HepG2 (cell line): ENCODE results near the gene NPC1. TPM values are rescaled to one million over a fixed set of nuclear protein-coding genes. Genes with fewer than 3 reads are reported as not detected.

Experiments
- CEBPG ChIP-seq: IDR thresholded peaks from 2 replicates; pipeline ENCODE4 v1.6.1; 2016
- CENPX ChIP-seq: sonication (generic); formaldehyde crosslinking; IDR thresholded peaks from 2 replicates; pipeline ENCODE4 v1.9.0; 2021; ENCODE audit warnings: mild to moderate bottlenecking, missing genetic modification reagents, moderate library complexity
- CHD2 ChIP-seq: IDR thresholded peaks from 2 replicates; pipeline ENCODE4 v1.6.1; 2011; ENCODE audit warnings: low read depth, low read length, improper control_type of control experiment
- ISL2 ChIP-seq: sonication (generic); formaldehyde crosslinking; IDR thresholded peaks from 2 replicates; pipeline ENCODE4 v1.5.0; 2020; ENCODE audit warnings: missing genetic modification reagents
- JARID2 ChIP-seq: sonication (generic); formaldehyde crosslinking; IDR thresholded peaks from 2 replicates; pipeline ENCODE4 v1.8.1; 2023; ENCODE audit warnings: missing genetic modification reagents, inconsistent platforms; ENCODE audit not compliant: insufficient replicate concordance
- KDM1A ChIP-seq: IDR thresholded peaks from 2 replicates; pipeline ENCODE4 v1.6.1; 2016; ENCODE audit warnings: missing compliant biosample characterization
- KLF12 ChIP-seq: sonication (generic); formaldehyde crosslinking; IDR thresholded peaks from 2 replicates; pipeline ENCODE4 v1.4.0; 2020; ENCODE audit warnings: missing genetic modification reagents, borderline replicate concordance
- MAFK ChIP-seq, 2 experiments: IDR thresholded peaks in 1 of 2; conservative IDR thresholded peaks in 1 of 2; 2 replicates each; pipeline ENCODE4 v1.6.1; 2011; ENCODE audit warnings: improper control_type of control experiment in 2 of 2, low read length in 2 of 2
- RCOR2 ChIP-seq: IDR thresholded peaks from 2 replicates; pipeline ENCODE4 v1.6.1; 2016; ENCODE audit warnings: missing biosample characterization, missing genetic modification reagents
- REPIN1 ChIP-seq: sonication (generic); formaldehyde crosslinking; IDR thresholded peaks from 2 replicates; pipeline ENCODE4 v1.8.0; 2022; ENCODE audit warnings: missing genetic modification reagents, low read depth, mild to moderate bottlenecking, borderline replicate concordance
- TMF1 ChIP-seq: sonication (generic); formaldehyde crosslinking; IDR thresholded peaks from 2 replicates; pipeline ENCODE4 v1.8.1; 2022; ENCODE audit warnings: low read depth, missing genetic modification reagents
- ZBTB21 ChIP-seq: sonication (generic); formaldehyde crosslinking; IDR thresholded peaks from 2 replicates; pipeline ENCODE4 v1.4.0; 2020; ENCODE audit warnings: missing genetic modification reagents
- ZNF3 ChIP-seq: IDR thresholded peaks from 2 replicates; pipeline ENCODE4 v1.7.0; 2017; ENCODE audit warnings: inconsistent platforms
- ZNF354B ChIP-seq: sonication (generic); formaldehyde crosslinking; IDR thresholded peaks from 2 replicates; pipeline ENCODE4 v1.8.0; 2022; ENCODE audit warnings: mild to moderate bottlenecking, missing genetic modification reagents
- ZNF530 ChIP-seq: sonication (generic); formaldehyde crosslinking; IDR thresholded peaks from 2 replicates; pipeline ENCODE4 v1.5.0; 2020; ENCODE audit warnings: low read depth, mild to moderate bottlenecking, missing genetic modification reagents
- ZNF781 ChIP-seq: sonication (generic); formaldehyde crosslinking; IDR thresholded peaks from 2 replicates; pipeline ENCODE4 v1.5.1; 2020; ENCODE audit warnings: borderline replicate concordance, mild to moderate bottlenecking, missing genetic modification reagents; ENCODE audit errors: not compliant biosample characterization
- ZSCAN25 ChIP-seq: sonication (generic); formaldehyde crosslinking; IDR thresholded peaks from 2 replicates; pipeline ENCODE4 v1.8.0; 2022; ENCODE audit warnings: mild to moderate bottlenecking, missing genetic modification reagents
- polyA plus RNA-seq, 8 experiments: library from polyadenylated mRNA; depleted of rRNA in 3 of 8; stranded (reverse) in 7 of 8; unstranded in 1 of 8; fragments of >200 nt; fragmentation: Illumina TruSeq in 4 of 8; extraction: Trizol in 4 of 8; gene quantifications; 2 replicates each; pipeline versions ENCODE4 v1.2.1 to v1.2.3, GENCODE V29; 2011 to 2016; ENCODE audit warnings: low read depth in 4 of 8, missing spikeins in 1 of 8, mixed read lengths in 1 of 8; ENCODE audit not compliant: insufficient read depth in 1 of 8
- total RNA-seq, 5 experiments: library from RNA; depleted of rRNA; stranded (reverse); fragments of >200 nt; fragmentation: Illumina TruSeq; extraction: Trizol; gene quantifications; 2 replicates each; pipeline ENCODE4 v1.2.3, GENCODE V29; 2016; ENCODE audit warnings: low read depth in 1 of 5
- TF ChIP-seq, protein P1 (sequence below): sonication (generic); formaldehyde crosslinking; IDR thresholded peaks from 2 replicates; pipeline ENCODE4 v1.4.0; 2020; ENCODE audit warnings: mild to moderate bottlenecking, missing genetic modification reagents
- TF ChIP-seq, protein P2 (sequence below): IDR thresholded peaks from 2 replicates; pipeline ENCODE4 v1.6.1; 2016; ENCODE audit warnings: low read depth, borderline replicate concordance
- TF ChIP-seq, protein P3 (sequence below): sonication (generic); formaldehyde crosslinking; IDR thresholded peaks from 2 replicates; pipeline ENCODE4 v1.5.0; 2020; ENCODE audit warnings: missing genetic modification reagents
- TF ChIP-seq, protein P4 (sequence below): sonication (generic); IDR thresholded peaks from 2 replicates; pipeline ENCODE4 v1.6.1; 2016; ENCODE audit warnings: low read depth, borderline replicate concordance
- TF ChIP-seq, protein P5 (sequence below): sonication (generic); formaldehyde crosslinking; IDR thresholded peaks from 2 replicates; pipeline ENCODE4 v1.5.1; 2020; ENCODE audit warnings: missing genetic modification reagents, mild to moderate bottlenecking, borderline replicate concordance
- TF ChIP-seq, protein P6 (sequence below): sonication (generic); formaldehyde crosslinking; conservative IDR thresholded peaks from 2 replicates; pipeline ENCODE4 v1.4.0; 2020; ENCODE audit warnings: mild to moderate bottlenecking, missing genetic modification reagents, moderate library complexity
- TF ChIP-seq, protein P7 (sequence below): sonication (generic); formaldehyde crosslinking; conservative IDR thresholded peaks from 2 replicates; pipeline ENCODE4 v1.4.0; 2020; ENCODE audit warnings: missing genetic modification reagents

Gene NPC1
- total and polyA plus RNA-seq, 2 of the 13 experiments (the other 11 are each of a cell fraction or from before 2014, with no cell fraction given), result 46.5 to 114 TPM

DNA sequence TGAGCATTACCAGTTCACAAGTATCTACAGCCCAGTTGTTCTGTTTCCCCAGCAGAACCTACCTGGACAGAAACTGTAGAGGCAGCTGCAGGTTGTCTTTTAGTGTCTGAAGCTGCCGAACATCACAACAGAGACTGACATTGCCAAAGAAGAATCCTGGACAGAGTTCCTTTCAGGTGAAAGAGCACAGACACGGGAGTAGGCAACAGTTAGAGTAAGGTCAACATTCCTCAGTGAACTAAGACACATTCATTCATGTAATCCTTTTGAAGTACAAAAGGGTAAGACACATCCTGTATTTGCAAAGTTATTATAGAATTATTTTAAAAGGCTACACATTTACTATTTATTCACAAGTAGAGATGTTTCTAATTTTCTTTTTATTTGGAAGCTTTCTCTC lies 14.3 kb downstream of the NPC1 start (continued):
- TF ChIP-seq ZNF530 (no peak), KLF12 (no peak), CEBPG (CRISPR knock-in tag) (peak; percentile 54), MAFK (conservative IDR thresholded peaks at IDR 0.05 in 1 of 2, IDR thresholded peaks at IDR 0.05 in 1 of 2; ENCODE audit: low read length in 2 of 2) (no peak), ZSCAN25 (CRISPR knock-in tag) (no peak), CHD2 (no peak), CENPX (CRISPR knock-in tag) (no peak), ZBTB21 (CRISPR knock-in tag) (no peak), ZNF781 (CRISPR knock-in tag) (no peak), ZNF3 (CRISPR knock-in tag) (no peak), JARID2 (CRISPR knock-in tag) (no peak), RCOR2 (CRISPR knock-in tag) (peak; percentile 35; the same call in 1 of the 2 replicates), ISL2 (CRISPR knock-in tag) (peak; percentile 62; the same call in 1 of the 2 replicates), ZNF354B (CRISPR knock-in tag) (no peak), TMF1 (CRISPR knock-in tag) (no peak), KDM1A (no peak), REPIN1 (CRISPR knock-in tag) (no peak)
- TF ChIP-seq, protein P1, sequence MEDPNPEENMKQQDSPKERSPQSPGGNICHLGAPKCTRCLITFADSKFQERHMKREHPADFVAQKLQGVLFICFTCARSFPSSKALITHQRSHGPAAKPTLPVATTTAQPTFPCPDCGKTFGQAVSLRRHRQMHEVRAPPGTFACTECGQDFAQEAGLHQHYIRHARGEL (CRISPR knock-in tag), result no peak
- TF ChIP-seq, protein P2, sequence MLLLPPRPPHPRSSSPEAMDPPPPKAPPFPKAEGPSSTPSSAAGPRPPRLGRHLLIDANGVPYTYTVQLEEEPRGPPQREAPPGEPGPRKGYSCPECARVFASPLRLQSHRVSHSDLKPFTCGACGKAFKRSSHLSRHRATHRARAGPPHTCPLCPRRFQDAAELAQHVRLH, result no peak
- TF ChIP-seq, protein P3, sequence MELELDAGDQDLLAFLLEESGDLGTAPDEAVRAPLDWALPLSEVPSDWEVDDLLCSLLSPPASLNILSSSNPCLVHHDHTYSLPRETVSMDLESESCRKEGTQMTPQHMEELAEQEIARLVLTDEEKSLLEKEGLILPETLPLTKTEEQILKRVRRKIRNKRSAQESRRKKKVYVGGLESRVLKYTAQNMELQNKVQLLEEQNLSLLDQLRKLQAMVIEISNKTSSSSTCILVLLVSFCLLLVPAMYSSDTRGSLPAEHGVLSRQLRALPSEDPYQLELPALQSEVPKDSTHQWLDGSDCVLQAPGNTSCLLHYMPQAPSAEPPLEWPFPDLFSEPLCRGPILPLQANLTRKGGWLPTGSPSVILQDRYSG (CRISPR knock-in tag), result no peak
- TF ChIP-seq, protein P4, sequence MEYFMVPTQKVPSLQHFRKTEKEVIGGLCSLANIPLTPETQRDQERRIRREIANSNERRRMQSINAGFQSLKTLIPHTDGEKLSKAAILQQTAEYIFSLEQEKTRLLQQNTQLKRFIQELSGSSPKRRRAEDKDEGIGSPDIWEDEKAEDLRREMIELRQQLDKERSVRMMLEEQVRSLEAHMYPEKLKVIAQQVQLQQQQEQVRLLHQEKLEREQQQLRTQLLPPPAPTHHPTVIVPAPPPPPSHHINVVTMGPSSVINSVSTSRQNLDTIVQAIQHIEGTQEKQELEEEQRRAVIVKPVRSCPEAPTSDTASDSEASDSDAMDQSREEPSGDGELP, result no peak
- TF ChIP-seq, protein P5, sequence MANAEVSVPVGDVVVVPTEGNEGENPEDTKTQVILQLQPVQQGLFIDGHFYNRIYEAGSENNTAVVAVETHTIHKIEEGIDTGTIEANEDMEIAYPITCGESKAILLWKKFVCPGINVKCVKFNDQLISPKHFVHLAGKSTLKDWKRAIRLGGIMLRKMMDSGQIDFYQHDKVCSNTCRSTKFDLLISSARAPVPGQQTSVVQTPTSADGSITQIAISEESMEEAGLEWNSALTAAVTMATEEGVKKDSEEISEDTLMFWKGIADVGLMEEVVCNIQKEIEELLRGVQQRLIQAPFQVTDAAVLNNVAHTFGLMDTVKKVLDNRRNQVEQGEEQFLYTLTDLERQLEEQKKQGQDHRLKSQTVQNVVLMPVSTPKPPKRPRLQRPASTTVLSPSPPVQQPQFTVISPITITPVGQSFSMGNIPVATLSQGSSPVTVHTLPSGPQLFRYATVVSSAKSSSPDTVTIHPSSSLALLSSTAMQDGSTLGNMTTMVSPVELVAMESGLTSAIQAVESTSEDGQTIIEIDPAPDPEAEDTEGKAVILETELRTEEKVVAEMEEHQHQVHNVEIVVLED, result no peak
- TF ChIP-seq, protein P6, sequence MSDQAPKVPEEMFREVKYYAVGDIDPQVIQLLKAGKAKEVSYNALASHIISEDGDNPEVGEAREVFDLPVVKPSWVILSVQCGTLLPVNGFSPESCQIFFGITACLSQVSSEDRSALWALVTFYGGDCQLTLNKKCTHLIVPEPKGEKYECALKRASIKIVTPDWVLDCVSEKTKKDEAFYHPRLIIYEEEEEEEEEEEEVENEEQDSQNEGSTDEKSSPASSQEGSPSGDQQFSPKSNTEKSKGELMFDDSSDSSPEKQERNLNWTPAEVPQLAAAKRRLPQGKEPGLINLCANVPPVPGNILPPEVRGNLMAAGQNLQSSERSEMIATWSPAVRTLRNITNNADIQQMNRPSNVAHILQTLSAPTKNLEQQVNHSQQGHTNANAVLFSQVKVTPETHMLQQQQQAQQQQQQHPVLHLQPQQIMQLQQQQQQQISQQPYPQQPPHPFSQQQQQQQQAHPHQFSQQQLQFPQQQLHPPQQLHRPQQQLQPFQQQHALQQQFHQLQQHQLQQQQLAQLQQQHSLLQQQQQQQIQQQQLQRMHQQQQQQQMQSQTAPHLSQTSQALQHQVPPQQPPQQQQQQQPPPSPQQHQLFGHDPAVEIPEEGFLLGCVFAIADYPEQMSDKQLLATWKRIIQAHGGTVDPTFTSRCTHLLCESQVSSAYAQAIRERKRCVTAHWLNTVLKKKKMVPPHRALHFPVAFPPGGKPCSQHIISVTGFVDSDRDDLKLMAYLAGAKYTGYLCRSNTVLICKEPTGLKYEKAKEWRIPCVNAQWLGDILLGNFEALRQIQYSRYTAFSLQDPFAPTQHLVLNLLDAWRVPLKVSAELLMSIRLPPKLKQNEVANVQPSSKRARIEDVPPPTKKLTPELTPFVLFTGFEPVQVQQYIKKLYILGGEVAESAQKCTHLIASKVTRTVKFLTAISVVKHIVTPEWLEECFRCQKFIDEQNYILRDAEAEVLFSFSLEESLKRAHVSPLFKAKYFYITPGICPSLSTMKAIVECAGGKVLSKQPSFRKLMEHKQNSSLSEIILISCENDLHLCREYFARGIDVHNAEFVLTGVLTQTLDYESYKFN (CRISPR knock-in tag), result peak; percentile 60
- TF ChIP-seq, protein P7, sequence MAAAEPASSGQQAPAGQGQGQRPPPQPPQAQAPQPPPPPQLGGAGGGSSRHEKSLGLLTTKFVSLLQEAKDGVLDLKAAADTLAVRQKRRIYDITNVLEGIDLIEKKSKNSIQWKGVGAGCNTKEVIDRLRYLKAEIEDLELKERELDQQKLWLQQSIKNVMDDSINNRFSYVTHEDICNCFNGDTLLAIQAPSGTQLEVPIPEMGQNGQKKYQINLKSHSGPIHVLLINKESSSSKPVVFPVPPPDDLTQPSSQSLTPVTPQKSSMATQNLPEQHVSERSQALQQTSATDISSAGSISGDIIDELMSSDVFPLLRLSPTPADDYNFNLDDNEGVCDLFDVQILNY (CRISPR knock-in tag), result no peak
